ENCODE data around the gene RETREG3. TPM values are rescaled to one million over a fixed set of nuclear protein-coding genes. Genes with fewer than 3 reads are reported as not detected.

Gene RETREG3
- total RNA-seq, 2 experiments from 2014 or later, result 73.9 to 75.5 TPM

GRCh38 chr17:42530952-42531454 lies 78.2 kb downstream of the RETREG3 start:
- peaks cover 20% of the 10 kb centered on the region for H3K27me3 Mint-ChIP-seq
- CTCF ChIA-PET, result interaction anchor here (1.4 to 1.6 kb wide), 2 partner anchors 11 to 18 kb away, joined by 3 to 6 read pairs; no protein-coding TSS in a partner anchor
- peaks cover 32% of the 10 kb centered on the region for H3K4me1 Mint-ChIP-seq
- no peaks in the 10 kb centered on the region for H3K9me3 Mint-ChIP-seq
- no peak overlapping the region for H3K27ac Mint-ChIP-seq
- H3K36me3 Mint-ChIP-seq (ENCODE audit: low read depth), result no peaks in the 10 kb centered on the region
- H3K4me3 Mint-ChIP-seq, result no peak overlapping the region
- POLR2A ChIA-PET, result interaction anchor here (0.6 kb wide), 1 partner anchor 23 kb away, joined by 3 read pairs; no protein-coding TSS in a partner anchor
- DNase-seq, result no peak

Other genes starting within 250 kb of the RETREG3 start
- gene STAT3, start 220.9 kb downstream of the RETREG3 start, total RNA-seq, result 100 to 1,000 TPM; 130 to 135 TPM
- 1 to 10 TPM; 1.0 to 1.1 TPM for gene CAVIN1, start 186.1 kb downstream of the RETREG3 start, total RNA-seq
- gene ATP6V0A1, start 150.5 kb downstream of the RETREG3 start, total RNA-seq, result 1 to 10 TPM; 5.8 to 8.6 TPM
- 10 to 100 TPM; 15.9 to 17.5 TPM for gene NAGLU, start 73.1 kb downstream of the RETREG3 start, total RNA-seq
- gene HSD17B1, start 56.5 kb downstream of the RETREG3 start, total RNA-seq, result under 1 TPM; 0.73 to 0.76 TPM
- gene COASY, start 47.2 kb downstream of the RETREG3 start, total RNA-seq, result 10 to 100 TPM; 80.1 to 84.3 TPM
- gene MLX, start 42.3 kb downstream of the RETREG3 start, total RNA-seq, result 10 to 100 TPM; 52.2 to 53.8 TPM
- gene PSMC3IP, start 31.6 kb downstream of the RETREG3 start, total RNA-seq, result 10 to 100 TPM; 14.7 to 16.1 TPM
- 10 to 100 TPM; 53.3 to 56.3 TPM for gene TUBG1, start 309 bp upstream of the RETREG3 start, total RNA-seq
- gene TUBG2, start 49.9 kb upstream of the RETREG3 start, total RNA-seq, result 1 to 10 TPM; 7.2 to 7.5 TPM
- 1 to 10 TPM; 1.8 to 3.1 TPM for gene PLEKHH3, start 67.6 kb upstream of the RETREG3 start, total RNA-seq
- 1 to 10 TPM in 1 of 2 experiments, under 1 TPM in 1; 0.68 to 1.1 TPM for gene CCR10, start 72.5 kb upstream of the RETREG3 start, total RNA-seq
- 1 to 10 TPM; 1.2 TPM for gene CNTNAP1, start 73.2 kb upstream of the RETREG3 start, total RNA-seq
- 10 to 100 TPM; 51.9 to 55.3 TPM for gene EZH1, start 135.7 kb upstream of the RETREG3 start, total RNA-seq
- gene RAMP2, start 151.9 kb upstream of the RETREG3 start, total RNA-seq, result not detected
- 10 to 100 TPM; 52.8 to 53.0 TPM for gene VPS25, start 164.1 kb upstream of the RETREG3 start, total RNA-seq
- gene WNK4, start 171.2 kb upstream of the RETREG3 start, total RNA-seq, result under 1 TPM; 0.18 to 0.20 TPM
- 10 to 100 TPM; 35.1 to 37.0 TPM for gene COA3, start 189.3 kb upstream of the RETREG3 start, total RNA-seq
- not detected for gene CNTD1, start 189.5 kb upstream of the RETREG3 start, total RNA-seq
- gene BECN1, start 214.9 kb upstream of the RETREG3 start, total RNA-seq, result 10 to 100 TPM; 95.6 to 96.8 TPM
- 100 to 1,000 TPM; 101 to 104 TPM for gene PSME3, start 224.0 kb upstream of the RETREG3 start, total RNA-seq
- gene AOC2, start 235.2 kb upstream of the RETREG3 start, total RNA-seq, result 1 to 10 TPM; 1.0 to 1.1 TPM
- under 1 TPM; 0.50 to 0.53 TPM for gene AOC3, start 241.8 kb upstream of the RETREG3 start, total RNA-seq